ENCODE results near the gene PAQR9. TPM values are rescaled to one million over a fixed set of nuclear protein-coding genes. Genes with fewer than 3 reads are reported as not detected.

PAQR9 gene
- total RNA-seq, 1 experiment from 2014 or later, result not detected

- peaks cover 7% of the 10 kb centered on the region for H3K27me3 Mint-ChIP-seq (ENCODE audit: insufficient read depth, unreplicated experiment)
- no peak overlapping the region for H3K4me3 Mint-ChIP-seq (ENCODE audit: unreplicated experiment)
- intact Hi-C loops (cut with micrococcal nuclease), result no loop called here
- POLR2A ChIA-PET, result interaction anchor here (0.6 to 1.1 kb wide), 2 partner anchors 32 to 42 kb away, joined by 3 read pairs; no protein-coding TSS in a partner anchor
- H3K36me3 Mint-ChIP-seq (ENCODE audit: insufficient read depth, unreplicated experiment), result no peaks in the 10 kb centered on the region
- no TSS peak for BruUV-seq (replicated peaks)
- CTCF ChIA-PET, result interaction anchor here (0.8 to 1.3 kb wide), 4 partner anchors 8 to 118 kb away, joined by 3 to 5 read pairs (median 4); no protein-coding TSS in a partner anchor
- no peaks in the 10 kb centered on the region for H3K9me3 Mint-ChIP-seq (ENCODE audit: unreplicated experiment)
- TF ChIP-seq, protein P1, sequence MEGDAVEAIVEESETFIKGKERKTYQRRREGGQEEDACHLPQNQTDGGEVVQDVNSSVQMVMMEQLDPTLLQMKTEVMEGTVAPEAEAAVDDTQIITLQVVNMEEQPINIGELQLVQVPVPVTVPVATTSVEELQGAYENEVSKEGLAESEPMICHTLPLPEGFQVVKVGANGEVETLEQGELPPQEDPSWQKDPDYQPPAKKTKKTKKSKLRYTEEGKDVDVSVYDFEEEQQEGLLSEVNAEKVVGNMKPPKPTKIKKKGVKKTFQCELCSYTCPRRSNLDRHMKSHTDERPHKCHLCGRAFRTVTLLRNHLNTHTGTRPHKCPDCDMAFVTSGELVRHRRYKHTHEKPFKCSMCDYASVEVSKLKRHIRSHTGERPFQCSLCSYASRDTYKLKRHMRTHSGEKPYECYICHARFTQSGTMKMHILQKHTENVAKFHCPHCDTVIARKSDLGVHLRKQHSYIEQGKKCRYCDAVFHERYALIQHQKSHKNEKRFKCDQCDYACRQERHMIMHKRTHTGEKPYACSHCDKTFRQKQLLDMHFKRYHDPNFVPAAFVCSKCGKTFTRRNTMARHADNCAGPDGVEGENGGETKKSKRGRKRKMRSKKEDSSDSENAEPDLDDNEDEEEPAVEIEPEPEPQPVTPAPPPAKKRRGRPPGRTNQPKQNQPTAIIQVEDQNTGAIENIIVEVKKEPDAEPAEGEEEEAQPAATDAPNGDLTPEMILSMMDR (IDR thresholded peaks at IDR 0.05; ENCODE audit: unreplicated experiment), result no peak
- peaks cover 6% of the 10 kb centered on the region for H3K4me1 Mint-ChIP-seq (ENCODE audit: insufficient read depth, unreplicated experiment)
- no peak for DNase-seq (ENCODE audit: unreplicated experiment)
- no peak overlapping the region for H3K27ac Mint-ChIP-seq (ENCODE audit: low read depth, unreplicated experiment)
These were observed 18.5 kb downstream of the PAQR9 start for GRCh38 chr3:142945023-142945422.

- BruUV-seq (replicated peaks), result no TSS peak
- CTCF ChIA-PET, result interaction anchor here (1.0 to 1.3 kb wide), 3 partner anchors 9 to 118 kb away, joined by 3 to 4 read pairs (median 3); no protein-coding TSS in a partner anchor
- Mint-ChIP-seq H3K27ac (ENCODE audit: low read depth, unreplicated experiment) (no peak overlapping the region), H3K9me3 (ENCODE audit: unreplicated experiment) (no peaks in the 10 kb centered on the region), H3K4me1 (ENCODE audit: insufficient read depth, unreplicated experiment) (peaks cover 6% of the 10 kb centered on the region), H3K27me3 (ENCODE audit: insufficient read depth, unreplicated experiment) (peaks cover under 1% of the 10 kb centered on the region), H3K36me3 (ENCODE audit: insufficient read depth, unreplicated experiment) (no peaks in the 10 kb centered on the region), H3K4me3 (ENCODE audit: unreplicated experiment) (no peak overlapping the region)
- TF ChIP-seq, protein P1 (IDR thresholded peaks at IDR 0.05; ENCODE audit: unreplicated experiment), result no peak
- POLR2A ChIA-PET, result interaction anchor here (0.8 to 1.1 kb wide), 2 partner anchors 9 to 32 kb away, joined by 3 read pairs; no protein-coding TSS in a partner anchor
- intact Hi-C loops (cut with micrococcal nuclease), result no loop called here
- no peak for DNase-seq (ENCODE audit: unreplicated experiment)
These were observed 19.1 kb downstream of the PAQR9 start for GRCh38 chr3:142944342-142944741.

DNA sequence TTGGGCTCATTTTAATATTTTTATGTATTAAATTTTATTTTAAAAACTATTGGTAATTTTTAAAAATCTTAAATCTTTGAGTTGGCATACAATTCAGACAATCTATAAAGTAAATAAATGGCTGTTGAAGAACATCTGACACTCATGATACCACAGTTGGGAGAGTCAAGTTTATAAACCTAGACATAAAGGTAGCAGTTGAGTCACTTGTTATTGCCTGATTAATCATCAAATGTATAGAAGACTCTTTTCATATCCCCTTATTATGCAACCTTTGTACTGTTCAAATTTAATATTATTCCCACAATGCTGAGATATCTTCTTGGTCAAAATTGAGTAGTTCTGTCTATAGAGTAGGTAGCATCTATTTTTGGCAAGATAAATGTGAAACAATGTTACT lies 19.6 kb downstream of the PAQR9 start:
- H3K4me3 Mint-ChIP-seq (ENCODE audit: unreplicated experiment), result no peak overlapping the region
- DNase-seq (ENCODE audit: unreplicated experiment), result peak; percentile 14
- CTCF ChIA-PET, result interaction anchor here (1.2 to 1.3 kb wide), 2 partner anchors 9 to 115 kb away, joined by 3 to 4 read pairs; no protein-coding TSS in a partner anchor
- intact Hi-C loops (cut with micrococcal nuclease), result no loop called here
- no TSS peak for BruUV-seq (replicated peaks)
- TF ChIP-seq, protein P1 (IDR thresholded peaks at IDR 0.05; ENCODE audit: unreplicated experiment), result no peak
- H3K4me1 Mint-ChIP-seq (ENCODE audit: insufficient read depth, unreplicated experiment), result peaks cover 6% of the 10 kb centered on the region
- no peaks in the 10 kb centered on the region for H3K36me3 Mint-ChIP-seq (ENCODE audit: insufficient read depth, unreplicated experiment)
- H3K27ac Mint-ChIP-seq (ENCODE audit: low read depth, unreplicated experiment), result no peak overlapping the region
- POLR2A ChIA-PET, result interaction anchor here (0.8 kb wide), 1 partner anchor 10 kb away, joined by 3 read pairs; no protein-coding TSS in a partner anchor
- no peaks in the 10 kb centered on the region for H3K27me3 Mint-ChIP-seq (ENCODE audit: insufficient read depth, unreplicated experiment)
- H3K9me3 Mint-ChIP-seq (ENCODE audit: unreplicated experiment), result no peaks in the 10 kb centered on the region

DNA sequence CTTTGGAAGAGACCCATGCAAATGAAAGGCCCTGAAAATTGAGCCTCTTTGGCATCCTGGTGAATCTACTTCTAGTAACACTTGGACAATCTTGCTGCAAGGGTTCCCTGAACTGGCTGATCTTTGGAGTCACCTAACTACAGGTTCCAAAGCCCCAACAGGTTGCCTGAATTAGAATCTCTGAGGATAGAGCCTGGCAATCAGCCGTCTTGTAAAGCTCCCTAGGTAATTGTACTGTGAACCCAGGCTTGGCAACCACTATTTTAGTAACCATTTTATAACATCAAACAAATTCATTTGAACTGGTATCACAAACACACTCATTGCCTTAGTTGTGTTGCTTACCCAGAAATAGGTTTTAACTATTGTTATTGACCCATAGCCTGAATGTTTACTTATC lies 20.1 kb downstream of the PAQR9 start:
- CTCF ChIA-PET, result interaction anchor here (0.7 to 1.2 kb wide), 2 partner anchors 101 to 115 kb away, joined by 4 read pairs; no protein-coding TSS in a partner anchor
- POLR2A ChIA-PET, result no interaction called here
- no peak for DNase-seq (ENCODE audit: unreplicated experiment)
- Mint-ChIP-seq H3K4me1 (ENCODE audit: insufficient read depth, unreplicated experiment) (peaks cover 6% of the 10 kb centered on the region), H3K27me3 (ENCODE audit: insufficient read depth, unreplicated experiment) (no peaks in the 10 kb centered on the region), H3K9me3 (ENCODE audit: unreplicated experiment) (no peaks in the 10 kb centered on the region), H3K36me3 (ENCODE audit: insufficient read depth, unreplicated experiment) (no peaks in the 10 kb centered on the region), H3K27ac (ENCODE audit: low read depth, unreplicated experiment) (no peak overlapping the region), H3K4me3 (ENCODE audit: unreplicated experiment) (no peak overlapping the region)
- intact Hi-C loops (cut with micrococcal nuclease), result no loop called here
- no TSS peak for BruUV-seq (replicated peaks)
- TF ChIP-seq, protein P1 (IDR thresholded peaks at IDR 0.05; ENCODE audit: unreplicated experiment), result no peak
